Medulla oblongata (tissue), 1 donor: ENCODE data around the gene UPK3A.
"Not testable (repeated sequence)": the region's sequence is repeated elsewhere in the genome, so short reads cannot be mapped to it uniquely, and the experiment has no call there.

ENCODE experiments used
- DNase-seq: peaks from one replicate; pipeline ENCODE4 v3.0.0-alpha.2; 2015; ENCODE audit errors: extremely low spot score

UPK3A gene

GRCh38 chr22:45281010-45281409 lies 3.7 kb upstream of the UPK3A start:
- no peak for DNase-seq

- no peak for DNase-seq
Measured at GRCh38 chr22:45285263-45286058, 712 bp downstream of the UPK3A start.

- DNase-seq: no peak
Measured at GRCh38 chr22:45286854-45287551, 2.3 kb downstream of the UPK3A start.

GRCh38 chr22:45290410-45290936 lies 5.7 kb downstream of the UPK3A start:
- no peak for DNase-seq

GRCh38 chr22:45291061-45291930 lies 6.5 kb downstream of the UPK3A start:
- no peak for DNase-seq

GRCh38 chr22:45291931-45292290 lies 7.2 kb downstream of the UPK3A start:
- DNase-seq: no peak

- no peak for DNase-seq
Measured at GRCh38 chr22:45292731-45293442, 8.1 kb downstream of the UPK3A start.

GRCh38 chr22:45294030-45294429 lies 9.3 kb downstream of the UPK3A start:
- no peak for DNase-seq

GRCh38 chr22:45295004-45295403 lies 10.3 kb downstream of the UPK3A start:
- not testable (repeated sequence) for DNase-seq

- no peak for DNase-seq
Measured at GRCh38 chr22:45295492-45295891, 10.7 kb downstream of the UPK3A start.

- peak; percentile 49 for DNase-seq
Measured at GRCh38 chr22:45296628-45297297, 12.0 kb downstream of the UPK3A start.

GRCh38 chr22:45298934-45299505 lies 14.3 kb downstream of the UPK3A start:
- DNase-seq: no peak

GRCh38 chr22:45302751-45303150 lies 18.0 kb downstream of the UPK3A start:
- no peak for DNase-seq

GRCh38 chr22:45303181-45303580 lies 18.4 kb downstream of the UPK3A start:
- DNase-seq: no peak

GRCh38 chr22:45304971-45305370 lies 20.2 kb downstream of the UPK3A start:
- no peak for DNase-seq

GRCh38 chr22:45305456-45306075 lies 20.8 kb downstream of the UPK3A start:
- DNase-seq: no peak

GRCh38 chr22:45306139-45306538 lies 21.4 kb downstream of the UPK3A start:
- DNase-seq: no peak

GRCh38 chr22:45308391-45308956 lies 23.7 kb downstream of the UPK3A start:
- DNase-seq: no peak

GRCh38 chr22:45308957-45309421 lies 24.2 kb downstream of the UPK3A start:
- no peak for DNase-seq
